CD14-positive monocyte (primary cell): ENCODE data around the gene SRGAP1. TPM values are rescaled to one million over a fixed set of nuclear protein-coding genes. Genes with fewer than 3 reads are reported as not detected.

Experiments used
- DNase-seq, 3 donors: peaks; one replicate each; pipeline ENCODE4 v3.0.0-alpha.2; 2011 to 2022
- H2AFZ ChIP-seq: 2 replicates; pipeline ENCODE4 v1.6.0; 2012; ENCODE audit warnings: mild to moderate bottlenecking, low read depth, low read length, inconsistent platforms; ENCODE audit not compliant: insufficient read depth, poor library complexity, severe bottlenecking
- H3K27ac ChIP-seq, 2 donors: 1 replicate in 1 of 2; 2 replicates in 1 of 2; pipeline ENCODE4 v1.5.1; 2012 to 2013; ENCODE audit warnings: low read length in 2 of 2, control low read depth in 1 of 2, inconsistent platforms in 1 of 2, low read depth in 1 of 2, mild to moderate bottlenecking in 1 of 2
- H3K27me3 ChIP-seq, 2 donors: one replicate each; pipeline versions ENCODE4 v1.6.0 to v1.6.1; 2011 to 2013; ENCODE audit warnings: low read length in 2 of 2; ENCODE audit not compliant: control insufficient read depth in 2 of 2, insufficient read depth in 2 of 2
- H3K36me3 ChIP-seq, 2 donors: replicated peaks in 1 of 2; 1 replicate in 1 of 2; 2 replicates in 1 of 2; pipeline versions ENCODE4 v1.5.1 to v1.6.1; 2012 to 2013; ENCODE audit warnings: low read length in 2 of 2, control low read depth in 1 of 2, inconsistent platforms in 1 of 2, mild to moderate bottlenecking in 1 of 2; ENCODE audit not compliant: insufficient read depth in 2 of 2, control insufficient read depth in 1 of 2
- H3K4me1 ChIP-seq, 2 donors: 1 replicate in 1 of 2; 2 replicates in 1 of 2; pipeline versions ENCODE4 v1.5.1 to v1.6.1; 2012 to 2013; ENCODE audit warnings: low read length in 2 of 2, control low read depth in 1 of 2, inconsistent platforms in 1 of 2, mild to moderate bottlenecking in 1 of 2, moderate library complexity in 1 of 2; ENCODE audit not compliant: insufficient read depth in 2 of 2, control insufficient read depth in 1 of 2
- H3K4me2 ChIP-seq: replicated peaks from 2 replicates; pipeline ENCODE3; 2012; ENCODE audit warnings: low read length, moderate library complexity, mild to moderate bottlenecking; ENCODE audit not compliant: poor library complexity, severe bottlenecking; ENCODE audit errors: extremely low read depth
- H3K4me3 ChIP-seq, 3 experiments: fragments of 200-600 bp in 1 of 3; sonication (generic) in 1 of 3; replicated peaks in 1 of 3; 1 replicate in 2 of 3; 2 replicates in 1 of 3; pipeline ENCODE4 v1.5.1; 2011 to 2013; ENCODE audit warnings: low read length in 3 of 3, mild to moderate bottlenecking in 3 of 3, control low read depth in 2 of 3, low read depth in 2 of 3, inconsistent platforms in 1 of 3, moderate library complexity in 1 of 3
- H3K79me2 ChIP-seq: 2 replicates; pipeline ENCODE4 v1.6.0; 2012; ENCODE audit warnings: mild to moderate bottlenecking, control low read depth, inconsistent platforms, low read length, moderate library complexity; ENCODE audit not compliant: insufficient read depth
- H3K9ac ChIP-seq: 2 replicates; pipeline ENCODE4 v1.6.0; 2017; ENCODE audit warnings: low read length, mild to moderate bottlenecking; ENCODE audit not compliant: insufficient read depth, poor library complexity, severe bottlenecking
- H3K9me3 ChIP-seq, 2 donors: replicated peaks in 1 of 2; 1 replicate in 1 of 2; 2 replicates in 1 of 2; pipeline versions ENCODE4 v1.5.1 to v1.6.1; 2012 to 2013; ENCODE audit warnings: low read length in 2 of 2, control low read depth in 1 of 2; ENCODE audit not compliant: control insufficient read depth in 1 of 2, insufficient read depth in 1 of 2
- H4K20me1 ChIP-seq: 2 replicates; pipeline ENCODE4 v1.6.0; 2012; ENCODE audit warnings: mild to moderate bottlenecking, low read length, control low read depth, moderate library complexity; ENCODE audit not compliant: insufficient read depth
- H3K27ac Mint-ChIP-seq, 7 donors: one replicate each; pipeline ENCODE4 v1.8.0; 2020; ENCODE audit warnings: mild to moderate bottlenecking in 7 of 7, mixed read lengths in 7 of 7, moderate library complexity in 6 of 7, inconsistent platforms in 2 of 7
- H3K27me3 Mint-ChIP-seq, 3 donors: one replicate each; pipeline ENCODE4 v1.8.0; 2021 to 2022; ENCODE audit warnings: low read depth in 3 of 3, mild to moderate bottlenecking in 3 of 3, mixed read lengths in 3 of 3, moderate library complexity in 3 of 3, inconsistent platforms in 1 of 3
- H3K36me3 Mint-ChIP-seq, 2 donors: one replicate each; pipeline ENCODE4 v1.8.0; 2020; ENCODE audit warnings: mixed read lengths in 2 of 2, inconsistent platforms in 1 of 2, mild to moderate bottlenecking in 1 of 2
- H3K4me1 Mint-ChIP-seq: one replicate; pipeline ENCODE4 v1.8.0; 2020; ENCODE audit warnings: mild to moderate bottlenecking, mixed read lengths
- H3K4me3 Mint-ChIP-seq, 2 donors: one replicate each; pipeline ENCODE4 v1.8.0; 2020; ENCODE audit warnings: mild to moderate bottlenecking in 2 of 2, mixed read lengths in 2 of 2, moderate library complexity in 1 of 2
- H3K9me3 Mint-ChIP-seq, 7 donors: one replicate each; pipeline ENCODE4 v1.8.0; 2020 to 2022; ENCODE audit warnings: mixed read lengths in 7 of 7, mild to moderate bottlenecking in 6 of 7, moderate library complexity in 6 of 7, inconsistent platforms in 2 of 7
- CTCF ChIP-seq: fragments of 200-600 bp; IDR thresholded peaks from one replicate; pipeline ENCODE4 v1.8.0; 2022; ENCODE audit warnings: antibody characterized with exemption, mild to moderate bottlenecking
- WGBS: methylation state at CpG from one replicate; pipeline ENCODE4 v1.1.5; 2013; ENCODE audit warnings: missing lambda C conversion rate; ENCODE audit not compliant: insufficient coverage; 5-methylcytosine and 5-hydroxymethylcytosine counted together
- intact Hi-C, 2 donors: fragments of 100-400 bp; cut with micrococcal nuclease; formaldehyde crosslinking; loops; one replicate each; pipeline versions ENCODE4 v1.15.0 to v1.15.1; 2023
- polyA plus RNA-seq, 3 donors: library from polyadenylated mRNA; depleted of rRNA in 1 of 3; unstranded in 2 of 3; stranded (reverse) in 1 of 3; fragments of 300-500 nt in 2 of 3; fragments of >200 nt in 1 of 3; fragmentation: Illumina TruSeq in 2 of 3; gene quantifications; 1 replicate in 2 of 3; 2 replicates in 1 of 3; pipeline ENCODE4 v1.2.3, GENCODE V29; 2012 to 2021

Gene SRGAP1
- polyA plus RNA-seq, 3 donors: 0.05 to 0.52 (median 0.07) TPM

GRCh38 chr12:63924781-63925180, 80.3 kb downstream of the SRGAP1 start:
- H3K4me2 ChIP-seq: no peak overlapping the region
- H3K36me3 Mint-ChIP-seq: no peaks in the 10 kb centered on the region
- H3K79me2 ChIP-seq: no peaks in the 10 kb centered on the region
- peaks cover 6 to 10% of the 10 kb centered on the region in 2 donors for H3K4me1 ChIP-seq
- TF ChIP-seq CTCF: no peak
- H3K9ac ChIP-seq: no peak overlapping the region
- no peak overlapping the region for H3K27ac Mint-ChIP-seq
- peaks cover 8% of the 10 kb centered on the region for H3K4me1 Mint-ChIP-seq
- no peak overlapping the region for H2AFZ ChIP-seq
- 0% methylated on average over 1 of the region's 1 CpG for WGBS
- H4K20me1 ChIP-seq: no peaks in the 10 kb centered on the region
- H3K27ac ChIP-seq: no peak overlapping the region
- H3K36me3 ChIP-seq: no peaks in the 10 kb centered on the region
- no peak overlapping the region for H3K4me3 ChIP-seq
- H3K9me3 ChIP-seq: no peaks in the 10 kb centered on the region
- H3K9me3 Mint-ChIP-seq: peaks cover 0 to 3% (median 0%) of the 10 kb centered on the region in 7 donors
- no peak overlapping the region for H3K4me3 Mint-ChIP-seq
- intact Hi-C loops: no loop called here
- DNase-seq: no peak
- peaks cover 0 to 1% (median 0%) of the 10 kb centered on the region in 3 donors for H3K27me3 Mint-ChIP-seq
- H3K27me3 ChIP-seq: no peaks in the 10 kb centered on the region

GRCh38 chr12:63927511-63927910, 83.0 kb downstream of the SRGAP1 start:
- Histone ChIP-seq H3K27ac (no peak overlapping the region), H2AFZ (no peak overlapping the region), H4K20me1 (no peaks in the 10 kb centered on the region), H3K4me3 (no peak overlapping the region), H3K9ac (no peak overlapping the region), H3K27me3 (no peaks in the 10 kb centered on the region), H3K36me3 (no peaks in the 10 kb centered on the region), H3K4me1 (peaks cover 6 to 10% of the 10 kb centered on the region in 2 donors), H3K79me2 (no peaks in the 10 kb centered on the region), H3K9me3 (no peaks in the 10 kb centered on the region), H3K4me2 (no peak overlapping the region)
- peaks cover 0 to 1% (median 0%) of the 10 kb centered on the region in 3 donors for H3K27me3 Mint-ChIP-seq
- no peak for TF ChIP-seq CTCF
- no peak for DNase-seq
- no peaks in the 10 kb centered on the region for H3K36me3 Mint-ChIP-seq
- H3K27ac Mint-ChIP-seq: no peak overlapping the region
- peaks cover 8% of the 10 kb centered on the region for H3K4me1 Mint-ChIP-seq
- 100% methylated on average over 1 of the region's 2 CpGs for WGBS
- no peak overlapping the region for H3K4me3 Mint-ChIP-seq
- intact Hi-C loops: no loop called here
- peaks cover 0 to 2% (median 0%) of the 10 kb centered on the region in 7 donors for H3K9me3 Mint-ChIP-seq
